GM18951 (cell line): Measurements from ENCODE around the gene GRM3.

Source experiments
- POLR2A ChIP-seq: IDR thresholded peaks from 4 replicates; pipeline ENCODE4 v1.6.1; 2011; ENCODE audit warnings: mild to moderate bottlenecking; ENCODE audit not compliant: insufficient read length, insufficient read depth; ENCODE audit errors: extremely low read depth
- in situ Hi-C: fragments of 300-500 bp; cut with MboI; formaldehyde crosslinking; loops from one replicate; pipeline ENCODE4 v1.12.0; 2022; ENCODE audit warnings: low sequenced_read_pairs, mixed read lengths, inconsistent platforms; ENCODE audit not compliant: unreplicated experiment

GRM3 gene

GRCh38 chr7:86913709-86914108, 270.0 kb downstream of the GRM3 start:
- in situ Hi-C loops: no loop called here
- no peak for TF ChIP-seq POLR2A
